Measurements from ENCODE around the gene KCNQ4. TPM values are rescaled to one million over a fixed set of nuclear protein-coding genes. Genes with fewer than 3 reads are reported as not detected.

The KCNQ4 gene
- total RNA-seq, 1 donor from 2014 or later, result not detected

DNA sequence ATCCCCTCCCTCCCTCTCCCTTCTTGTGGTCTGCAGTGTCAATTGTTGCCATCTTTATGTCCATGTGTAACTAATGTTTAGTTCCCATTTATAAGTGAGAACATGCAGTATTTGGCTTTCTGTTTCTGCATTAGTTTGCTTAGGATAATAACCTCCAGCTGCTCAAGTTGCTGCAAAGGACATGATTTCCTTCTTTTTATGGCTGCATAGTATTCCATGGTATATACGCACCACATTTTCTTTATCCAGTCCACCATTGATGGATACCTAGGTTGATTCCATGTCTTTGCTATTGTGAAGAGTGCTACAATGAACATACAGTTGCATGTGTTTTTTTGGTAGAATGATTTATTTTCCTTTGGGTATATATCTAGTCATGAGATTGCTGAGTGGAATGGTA lies 62.3 kb downstream of the KCNQ4 start:
- TF ChIP-seq, protein P1, sequence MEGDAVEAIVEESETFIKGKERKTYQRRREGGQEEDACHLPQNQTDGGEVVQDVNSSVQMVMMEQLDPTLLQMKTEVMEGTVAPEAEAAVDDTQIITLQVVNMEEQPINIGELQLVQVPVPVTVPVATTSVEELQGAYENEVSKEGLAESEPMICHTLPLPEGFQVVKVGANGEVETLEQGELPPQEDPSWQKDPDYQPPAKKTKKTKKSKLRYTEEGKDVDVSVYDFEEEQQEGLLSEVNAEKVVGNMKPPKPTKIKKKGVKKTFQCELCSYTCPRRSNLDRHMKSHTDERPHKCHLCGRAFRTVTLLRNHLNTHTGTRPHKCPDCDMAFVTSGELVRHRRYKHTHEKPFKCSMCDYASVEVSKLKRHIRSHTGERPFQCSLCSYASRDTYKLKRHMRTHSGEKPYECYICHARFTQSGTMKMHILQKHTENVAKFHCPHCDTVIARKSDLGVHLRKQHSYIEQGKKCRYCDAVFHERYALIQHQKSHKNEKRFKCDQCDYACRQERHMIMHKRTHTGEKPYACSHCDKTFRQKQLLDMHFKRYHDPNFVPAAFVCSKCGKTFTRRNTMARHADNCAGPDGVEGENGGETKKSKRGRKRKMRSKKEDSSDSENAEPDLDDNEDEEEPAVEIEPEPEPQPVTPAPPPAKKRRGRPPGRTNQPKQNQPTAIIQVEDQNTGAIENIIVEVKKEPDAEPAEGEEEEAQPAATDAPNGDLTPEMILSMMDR (IDR thresholded peaks at IDR 0.05), result no peak
- TF ChIP-seq EZH2 (IDR thresholded peaks at IDR 0.05) (no peak), EZH2phosphoT487 (IDR thresholded peaks at IDR 0.05) (no peak)
- no peaks in the 10 kb centered on the region for H4K20me1 ChIP-seq (ENCODE audit: low read depth)
- H3K9me3 ChIP-seq (ENCODE audit: low read depth), result no peaks in the 10 kb centered on the region
- H3K79me2 ChIP-seq (ENCODE audit: low read depth), result no peaks in the 10 kb centered on the region
- no peak overlapping the region for H2AFZ ChIP-seq (replicated peaks)
- DNase-seq (ENCODE audit: low spot score), result no peak
- no peak overlapping the region for H3K4me2 ChIP-seq
- no peaks in the 10 kb centered on the region for H3F3A ChIP-seq (ENCODE audit: low read depth)
- no peak overlapping the region for H3K4me3 ChIP-seq
- H3K27me3 ChIP-seq, result no peaks in the 10 kb centered on the region
- Mint-ChIP-seq H3K27me3 (ENCODE audit: insufficient read depth, low read depth) (peaks cover 5% of the 10 kb centered on the region), H3K4me3 (no peak overlapping the region), H3K36me3 (no peaks in the 10 kb centered on the region), H3K4me1 (peaks cover 12% of the 10 kb centered on the region), H3K27ac (no peak overlapping the region), H3K9me3 (peaks cover 10% of the 10 kb centered on the region)
- no peak overlapping the region for H3K9ac ChIP-seq
- H3K27ac ChIP-seq, result no peak overlapping the region
- no peaks in the 10 kb centered on the region for H3K36me3 ChIP-seq
- no peaks in the 10 kb centered on the region for H3K4me1 ChIP-seq

DNA sequence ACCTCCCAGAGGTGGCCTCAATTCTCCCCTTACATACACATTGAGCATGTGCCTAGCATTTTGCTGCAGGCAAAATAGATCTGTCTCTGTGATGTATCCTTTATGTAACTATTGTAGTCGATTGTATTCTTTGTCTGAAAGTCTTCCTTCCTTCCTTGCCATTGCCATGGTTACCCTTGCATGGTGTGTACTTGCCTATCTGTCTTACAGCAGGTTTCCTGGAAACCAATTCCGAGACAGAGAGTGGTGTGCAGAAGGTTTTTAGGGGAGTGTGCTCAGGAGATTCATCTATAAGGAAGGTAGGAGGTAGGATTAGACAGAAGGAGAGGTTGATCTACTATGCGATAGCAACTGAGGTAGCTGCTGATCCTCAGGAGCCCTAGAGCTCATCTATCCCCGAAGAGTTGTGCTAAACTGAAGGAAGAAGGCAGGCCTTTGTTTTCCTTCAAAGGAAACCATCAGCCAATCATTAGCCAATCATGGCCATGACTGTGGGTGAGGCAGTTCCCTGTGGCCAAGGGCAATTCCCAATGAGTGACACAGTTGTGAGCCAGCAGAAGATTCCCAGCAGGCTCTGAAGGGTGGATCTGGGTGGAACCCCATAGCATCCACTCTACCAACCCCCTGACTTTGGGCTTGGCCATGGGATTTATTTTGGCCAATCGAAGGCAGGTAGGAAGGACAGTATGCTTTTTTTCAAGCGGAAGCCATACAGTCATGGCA lies 63.6 kb downstream of the KCNQ4 start:
- Mint-ChIP-seq H3K36me3 (no peaks in the 10 kb centered on the region), H3K9me3 (peaks cover 5% of the 10 kb centered on the region), H3K4me1 (peaks cover 12% of the 10 kb centered on the region), H3K4me3 (no peak overlapping the region), H3K27me3 (ENCODE audit: insufficient read depth, low read depth) (peaks cover 5% of the 10 kb centered on the region), H3K27ac (no peak overlapping the region)
- TF ChIP-seq EZH2 (IDR thresholded peaks at IDR 0.05), result no peak
- no peak for TF ChIP-seq EZH2phosphoT487 (IDR thresholded peaks at IDR 0.05)
- TF ChIP-seq, protein P1 (IDR thresholded peaks at IDR 0.05), result no peak
- no peak overlapping the region for H3K9ac ChIP-seq
- no peaks in the 10 kb centered on the region for H4K20me1 ChIP-seq (ENCODE audit: low read depth)
- no peak overlapping the region for H3K4me3 ChIP-seq
- no peaks in the 10 kb centered on the region for H3K27me3 ChIP-seq
- no peaks in the 10 kb centered on the region for H3F3A ChIP-seq (ENCODE audit: low read depth)
- H2AFZ ChIP-seq (replicated peaks), result no peak overlapping the region
- no peaks in the 10 kb centered on the region for H3K4me1 ChIP-seq
- H3K4me2 ChIP-seq, result no peak overlapping the region
- H3K36me3 ChIP-seq, result no peaks in the 10 kb centered on the region
- no peak overlapping the region for H3K27ac ChIP-seq
- H3K79me2 ChIP-seq (ENCODE audit: low read depth), result no peaks in the 10 kb centered on the region
- DNase-seq (ENCODE audit: low spot score), result no peak
- H3K9me3 ChIP-seq (ENCODE audit: low read depth), result no peaks in the 10 kb centered on the region

DNA sequence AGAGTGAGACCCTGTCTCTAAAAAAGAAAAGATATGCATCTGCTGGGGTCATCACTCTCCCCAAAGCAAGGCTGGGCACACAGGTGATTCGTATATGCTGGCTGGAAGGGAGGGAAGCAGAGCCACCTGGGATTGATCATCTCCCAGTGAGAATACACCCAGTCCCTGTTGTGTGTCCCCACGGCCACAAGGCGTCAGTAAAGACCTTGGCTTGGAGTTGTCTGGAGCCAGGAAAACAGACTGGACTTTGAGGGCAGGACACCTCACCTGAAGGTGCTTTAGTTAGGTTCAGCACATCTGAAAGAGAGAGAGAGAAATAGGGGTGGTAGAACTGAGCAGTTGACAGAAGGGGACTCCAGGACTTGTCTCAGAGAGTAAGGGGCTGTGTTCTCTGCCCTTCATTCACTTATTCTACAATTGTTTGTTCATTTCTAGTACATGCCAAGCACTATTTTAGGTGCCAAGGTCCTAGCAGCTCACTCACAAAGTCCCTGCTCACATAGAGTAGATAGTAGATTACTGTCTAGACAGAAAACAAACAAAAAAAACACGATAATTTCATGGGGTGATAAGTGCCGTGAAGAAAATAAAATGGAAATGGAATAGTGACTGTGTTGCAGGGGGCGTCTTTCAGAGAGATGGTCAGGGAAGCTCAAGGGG lies 65.1 kb downstream of the KCNQ4 start:
- H3K4me3 Mint-ChIP-seq, result peak overlapping the region; percentile 3
- H3K9ac ChIP-seq, result no peak overlapping the region
- no peaks in the 10 kb centered on the region for H3K79me2 ChIP-seq (ENCODE audit: low read depth)
- H3K27me3 ChIP-seq, result no peaks in the 10 kb centered on the region
- TF ChIP-seq, protein P1 (IDR thresholded peaks at IDR 0.05), result peak; percentile 82
- TF ChIP-seq EZH2phosphoT487 (IDR thresholded peaks at IDR 0.05) (no peak), EZH2 (IDR thresholded peaks at IDR 0.05) (no peak)
- no peaks in the 10 kb centered on the region for H3F3A ChIP-seq (ENCODE audit: low read depth)
- no peaks in the 10 kb centered on the region for H3K9me3 ChIP-seq (ENCODE audit: low read depth)
- no peak overlapping the region for H3K27ac Mint-ChIP-seq
- no peaks in the 10 kb centered on the region for H3K36me3 Mint-ChIP-seq
- no peaks in the 10 kb centered on the region for H3K9me3 Mint-ChIP-seq
- H3K27ac ChIP-seq, result no peak overlapping the region
- H3K4me1 ChIP-seq, result no peaks in the 10 kb centered on the region
- no peaks in the 10 kb centered on the region for H3K36me3 ChIP-seq
- H4K20me1 ChIP-seq (ENCODE audit: low read depth), result no peaks in the 10 kb centered on the region
- peak; percentile 79 for DNase-seq (ENCODE audit: low spot score)
- H3K4me3 ChIP-seq, result no peak overlapping the region
- no peak overlapping the region for H3K4me2 ChIP-seq
- peaks cover 12% of the 10 kb centered on the region for H3K4me1 Mint-ChIP-seq
- H3K27me3 Mint-ChIP-seq (ENCODE audit: insufficient read depth, low read depth), result peaks cover 5% of the 10 kb centered on the region
- H2AFZ ChIP-seq (replicated peaks), result no peak overlapping the region

Data from neural progenitor cell (in vitro differentiated cells).